Trophoblast cell (in vitro differentiated cells and primary cell): ENCODE data around the gene ZFC3H1.

Experiments used
- DNase-seq, 2 donors: peaks; one replicate each; pipeline ENCODE4 v3.0.0-alpha.2; 2016
- H2AFZ ChIP-seq: 2 replicates; pipeline ENCODE4 v1.6.1; 2013; ENCODE audit warnings: low read length, moderate library complexity, mild to moderate bottlenecking; ENCODE audit not compliant: insufficient read depth, poor library complexity
- H2AK5ac ChIP-seq: 2 replicates; pipeline ENCODE4 v1.6.1; 2013; ENCODE audit warnings: mild to moderate bottlenecking, low read length
- H2BK120ac ChIP-seq: 2 replicates; pipeline ENCODE4 v1.6.1; 2013; ENCODE audit warnings: low read length, mild to moderate bottlenecking, moderate library complexity; ENCODE audit not compliant: insufficient read depth, poor library complexity
- H2BK12ac ChIP-seq: 2 replicates; pipeline ENCODE4 v1.6.1; 2013; ENCODE audit warnings: mild to moderate bottlenecking, low read length, moderate library complexity
- H2BK5ac ChIP-seq: 2 replicates; pipeline ENCODE4 v1.6.1; 2013; ENCODE audit warnings: low read length, low read depth, moderate library complexity, mild to moderate bottlenecking; ENCODE audit not compliant: poor library complexity
- H3K14ac ChIP-seq: 2 replicates; pipeline ENCODE4 v1.6.1; 2013; ENCODE audit warnings: mild to moderate bottlenecking, low read length
- H3K18ac ChIP-seq: 2 replicates; pipeline ENCODE4 v1.6.1; 2013; ENCODE audit warnings: mild to moderate bottlenecking, low read length
- H3K23ac ChIP-seq: 2 replicates; pipeline ENCODE4 v1.6.1; 2013; ENCODE audit warnings: low read length
- H3K27ac ChIP-seq: 2 replicates; pipeline ENCODE4 v1.5.1; 2013; ENCODE audit warnings: low read depth, mild to moderate bottlenecking, inconsistent platforms, low read length, moderate library complexity
- H3K27me3 ChIP-seq: 2 replicates; pipeline ENCODE4 v1.6.1; 2013; ENCODE audit warnings: inconsistent platforms, mild to moderate bottlenecking, low read length, moderate library complexity; ENCODE audit not compliant: insufficient read depth
- H3K36me3 ChIP-seq, 2 experiments: 1 replicate in 1 of 2; 2 replicates in 1 of 2; pipeline ENCODE4 v1.6.1; 2013; ENCODE audit warnings: low read length in 2 of 2, mild to moderate bottlenecking in 2 of 2, moderate library complexity in 1 of 2; ENCODE audit not compliant: insufficient read depth in 2 of 2, control insufficient read depth in 1 of 2
- H3K4ac ChIP-seq: 2 replicates; pipeline ENCODE4 v1.6.1; 2013; ENCODE audit warnings: low read depth, mild to moderate bottlenecking, low read length, moderate library complexity
- H3K4me1 ChIP-seq, 2 experiments: 1 replicate in 1 of 2; 2 replicates in 1 of 2; pipeline ENCODE4 v1.6.1; 2013; ENCODE audit warnings: low read length in 2 of 2, mild to moderate bottlenecking in 2 of 2, moderate library complexity in 1 of 2; ENCODE audit not compliant: insufficient read depth in 2 of 2, control insufficient read depth in 1 of 2
- H3K4me2 ChIP-seq: 2 replicates; pipeline ENCODE4 v1.6.1; 2013; ENCODE audit warnings: inconsistent platforms, mild to moderate bottlenecking, low read length, moderate library complexity
- H3K4me3 ChIP-seq: 2 replicates; pipeline ENCODE4 v1.5.1; 2013; ENCODE audit warnings: mild to moderate bottlenecking, low read depth, low read length, inconsistent platforms
- H3K79me1 ChIP-seq: one replicate; pipeline ENCODE4 v1.6.1; 2013; ENCODE audit warnings: low read length
- H3K79me2 ChIP-seq: 2 replicates; pipeline ENCODE4 v1.6.1; 2013; ENCODE audit warnings: low read length, mild to moderate bottlenecking; ENCODE audit not compliant: control insufficient read depth, insufficient read depth, poor library complexity
- H3K9ac ChIP-seq: 2 replicates; pipeline ENCODE4 v1.6.1; 2013; ENCODE audit warnings: mild to moderate bottlenecking, low read length
- H3K9me3 ChIP-seq: 2 replicates; pipeline ENCODE4 v1.6.1; 2013; ENCODE audit warnings: low read depth, mild to moderate bottlenecking, control low read depth, inconsistent platforms, low read length; ENCODE audit not compliant: insufficient read depth
- H4K12ac ChIP-seq: 2 replicates; pipeline ENCODE4 v1.6.1; 2013; ENCODE audit warnings: low read depth, mild to moderate bottlenecking, low read length, moderate library complexity
- H4K8ac ChIP-seq: 2 replicates; pipeline ENCODE4 v1.6.1; 2013; ENCODE audit warnings: low read depth, mild to moderate bottlenecking, low read length, moderate library complexity
- H4K91ac ChIP-seq: one replicate; pipeline ENCODE4 v1.6.1; 2013; ENCODE audit warnings: low read depth, mild to moderate bottlenecking, low read length, moderate library complexity
- whole genome bisulfite sequencing: extraction: QIAGEN DNeasy Blood & Tissue Kit; methylation state at CpG from one replicate; pipeline ENCODE4 v1.1.7; 2013; ENCODE audit warnings: missing lambda C conversion rate; ENCODE audit not compliant: insufficient read length, insufficient coverage; ENCODE audit errors: extremely low coverage; 5-methylcytosine and 5-hydroxymethylcytosine counted together

The ZFC3H1 gene

GRCh38 chr12:71685312-71685906 lies 21.8 kb upstream of the ZFC3H1 start:
- no peak overlapping the region for H3K9ac ChIP-seq
- WGBS = no CpG with 5 or more reads among the region's 19 CpGs

GRCh38 chr12:71684081-71684480 lies 20.4 kb upstream of the ZFC3H1 start:
- no peak overlapping the region for H3K27ac ChIP-seq
- no peak overlapping the region for H4K91ac ChIP-seq
- H3K36me3 ChIP-seq = no peaks in the 10 kb centered on the region

More at GRCh38 chr12:71685312-71685906, 21.8 kb upstream of the ZFC3H1 start:
- peak overlapping the region; percentile 29 for H4K8ac ChIP-seq
- no peak overlapping the region for H3K4ac ChIP-seq
- peak overlapping the region; percentile 86 for H3K27ac ChIP-seq
- no peaks in the 10 kb centered on the region for H3K9me3 ChIP-seq
- no peak overlapping the region for H2AFZ ChIP-seq
- no peak overlapping the region for H3K18ac ChIP-seq
- H3K79me1 ChIP-seq = peaks cover 6% of the 10 kb centered on the region
- H4K12ac ChIP-seq = no peak overlapping the region
- no peak overlapping the region for H4K91ac ChIP-seq
- H3K27me3 ChIP-seq = no peaks in the 10 kb centered on the region
- no peak overlapping the region for H2BK5ac ChIP-seq
- H2BK12ac ChIP-seq = no peak overlapping the region
- peak overlapping the region; percentile 65 for H3K4me2 ChIP-seq
- H3K4me1 ChIP-seq = peaks cover 0 to 4% of the 10 kb centered on the region in 2 experiments
- H3K4me3 ChIP-seq = no peak overlapping the region
- H2BK120ac ChIP-seq = no peak overlapping the region
- H3K36me3 ChIP-seq = peaks cover 0 to 3% of the 10 kb centered on the region in 2 experiments
- no peak overlapping the region for H3K23ac ChIP-seq
- no peak overlapping the region for H2AK5ac ChIP-seq
- DNase-seq = no peak
- peaks cover 3% of the 10 kb centered on the region for H3K79me2 ChIP-seq
- H3K14ac ChIP-seq = no peak overlapping the region

DNA sequence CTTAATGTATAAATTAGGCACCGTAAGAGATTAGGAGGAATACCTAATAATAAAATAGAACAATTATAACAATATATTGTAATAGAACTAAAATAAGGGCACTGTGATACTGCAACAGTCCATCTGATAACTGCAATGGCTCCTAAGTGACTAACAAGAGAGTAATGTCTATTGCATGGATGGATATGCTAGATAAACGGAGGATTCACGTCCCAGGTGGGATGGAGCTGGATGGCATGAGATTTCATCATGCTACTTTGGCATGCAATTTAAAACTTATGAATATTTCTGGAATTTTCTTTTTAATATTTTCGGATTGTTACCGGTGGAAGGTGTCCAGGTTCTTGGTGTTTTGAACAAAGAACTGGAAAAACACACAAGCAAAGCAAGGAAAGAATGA lies 20.0 kb upstream of the ZFC3H1 start:
- peak; percentile 51 to 87 for DNase-seq
- H4K12ac ChIP-seq = no peak overlapping the region
- H3K9ac ChIP-seq = no peak overlapping the region
- no peak overlapping the region for H3K27ac ChIP-seq
- no peak overlapping the region for H2BK120ac ChIP-seq
- H2AK5ac ChIP-seq = no peak overlapping the region
- H3K36me3 ChIP-seq = no peaks in the 10 kb centered on the region
- H4K91ac ChIP-seq = no peak overlapping the region
- H3K4ac ChIP-seq = no peak overlapping the region
- peaks cover 0 to 4% of the 10 kb centered on the region in 2 experiments for H3K4me1 ChIP-seq
- no peak overlapping the region for H4K8ac ChIP-seq
- H3K4me2 ChIP-seq = no peak overlapping the region
- H2AFZ ChIP-seq = no peak overlapping the region
- no peak overlapping the region for H3K23ac ChIP-seq
- H3K9me3 ChIP-seq = no peaks in the 10 kb centered on the region
- H2BK12ac ChIP-seq = no peak overlapping the region
- no CpG with 5 or more reads among the region's 5 CpGs for WGBS
- H3K4me3 ChIP-seq = no peak overlapping the region
- H3K79me1 ChIP-seq = peaks cover 6% of the 10 kb centered on the region
- no peak overlapping the region for H2BK5ac ChIP-seq
- no peak overlapping the region for H3K14ac ChIP-seq
- H3K27me3 ChIP-seq = no peaks in the 10 kb centered on the region
- no peak overlapping the region for H3K18ac ChIP-seq
- peaks cover 3% of the 10 kb centered on the region for H3K79me2 ChIP-seq

More at GRCh38 chr12:71684081-71684480, 20.4 kb upstream of the ZFC3H1 start:
- Histone ChIP-seq H2AK5ac (no peak overlapping the region), H3K18ac (no peak overlapping the region), H2BK12ac (no peak overlapping the region), H3K4me2 (no peak overlapping the region), H4K8ac (no peak overlapping the region), H3K4me3 (no peak overlapping the region), H3K9ac (no peak overlapping the region), H3K23ac (no peak overlapping the region), H3K14ac (no peak overlapping the region), H3K27me3 (no peaks in the 10 kb centered on the region), H3K4ac (no peak overlapping the region), H3K79me1 (peaks cover 6% of the 10 kb centered on the region), H3K79me2 (peaks cover 3% of the 10 kb centered on the region), H3K4me1 (peaks cover 0 to 4% of the 10 kb centered on the region in 2 experiments), H2BK5ac (no peak overlapping the region), H2BK120ac (no peak overlapping the region), H2AFZ (no peak overlapping the region), H3K9me3 (no peaks in the 10 kb centered on the region), H4K12ac (no peak overlapping the region)
- DNase-seq = peak; percentile 37 to 83
- WGBS = no CpG with 5 or more reads among the region's 5 CpGs

GRCh38 chr12:71682466-71682865 lies 18.8 kb upstream of the ZFC3H1 start:
- DNase-seq = no peak
- H3K36me3 ChIP-seq = no peaks in the 10 kb centered on the region
- H3K14ac ChIP-seq = no peak overlapping the region
- no CpG with 5 or more reads among the region's 1 CpG for WGBS
- H2BK120ac ChIP-seq = no peak overlapping the region
- H3K4ac ChIP-seq = no peak overlapping the region
- H3K79me2 ChIP-seq = peaks cover 3% of the 10 kb centered on the region
- H3K23ac ChIP-seq = no peak overlapping the region
- peaks cover 0 to 4% of the 10 kb centered on the region in 2 experiments for H3K4me1 ChIP-seq
- H3K4me3 ChIP-seq = no peak overlapping the region
- no peak overlapping the region for H3K27ac ChIP-seq
- no peak overlapping the region for H3K4me2 ChIP-seq
- no peak overlapping the region for H2BK5ac ChIP-seq
- peaks cover 6% of the 10 kb centered on the region for H3K79me1 ChIP-seq
- H2BK12ac ChIP-seq = no peak overlapping the region
- no peak overlapping the region for H2AFZ ChIP-seq
- H3K9ac ChIP-seq = no peak overlapping the region
- no peak overlapping the region for H3K18ac ChIP-seq
- no peaks in the 10 kb centered on the region for H3K9me3 ChIP-seq
- no peak overlapping the region for H4K91ac ChIP-seq
- no peak overlapping the region for H4K12ac ChIP-seq
- H3K27me3 ChIP-seq = no peaks in the 10 kb centered on the region
- H4K8ac ChIP-seq = no peak overlapping the region
- no peak overlapping the region for H2AK5ac ChIP-seq
